ENCODE data around the gene TMEM150C.

TMEM150C gene

DNA sequence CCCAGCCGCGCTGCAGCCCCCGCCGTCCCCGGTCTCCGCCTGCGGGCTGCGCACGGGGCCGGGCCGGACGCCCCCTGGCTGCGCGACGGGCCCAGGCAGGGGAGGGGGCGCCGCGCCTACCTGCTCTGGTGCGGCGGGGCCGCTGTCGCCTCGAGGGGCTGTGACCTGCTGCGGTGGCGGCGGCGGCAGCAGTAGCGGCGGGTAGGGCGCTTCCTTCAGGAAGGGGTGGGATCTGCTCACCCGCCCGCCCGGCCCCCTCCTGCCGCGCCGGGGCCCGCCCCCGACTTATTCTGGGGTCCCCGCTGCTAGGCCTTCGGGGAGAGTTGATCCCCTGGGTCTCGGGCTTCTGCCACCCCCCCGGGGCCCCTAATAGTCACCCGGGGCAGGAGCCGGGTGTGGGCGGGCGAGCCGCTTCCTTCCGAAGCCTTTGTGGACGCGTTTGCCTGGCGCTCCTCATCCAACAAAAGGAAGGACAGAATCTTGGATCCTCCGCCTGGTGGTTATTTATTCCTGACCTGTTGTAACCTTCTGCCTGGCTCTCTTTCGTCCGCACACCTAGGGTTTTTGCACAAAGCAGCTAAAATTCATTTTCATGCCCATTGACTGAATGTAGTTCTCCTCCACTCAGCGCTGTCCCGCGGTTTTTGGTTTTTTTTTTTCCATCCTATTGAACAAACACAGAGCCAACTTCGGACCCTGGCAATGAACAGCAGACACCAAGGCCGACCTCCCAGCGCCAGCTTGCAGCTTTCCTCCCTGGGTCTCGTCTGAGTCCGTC, at the start of gene TMEM150C:
TMEM150C (minus strand) TSS at position 203 of the 778 bp plus-strand sequence. CDS start 57,331 bp downstream, outside the sequence.
- DNase-seq (ENCODE audit: low spot score): peak; percentile 35

- DNase-seq (ENCODE audit: low spot score): no peak
Measured at GRCh38 chr4:82611527-82611926, 49.7 kb upstream of the TMEM150C start.

- no peak for DNase-seq (ENCODE audit: low spot score)
Measured at GRCh38 chr4:82610041-82610440, 48.3 kb upstream of the TMEM150C start.

GRCh38 chr4:82606622-82607021, 44.8 kb upstream of the TMEM150C start:
- DNase-seq (ENCODE audit: low spot score): no peak

DNA sequence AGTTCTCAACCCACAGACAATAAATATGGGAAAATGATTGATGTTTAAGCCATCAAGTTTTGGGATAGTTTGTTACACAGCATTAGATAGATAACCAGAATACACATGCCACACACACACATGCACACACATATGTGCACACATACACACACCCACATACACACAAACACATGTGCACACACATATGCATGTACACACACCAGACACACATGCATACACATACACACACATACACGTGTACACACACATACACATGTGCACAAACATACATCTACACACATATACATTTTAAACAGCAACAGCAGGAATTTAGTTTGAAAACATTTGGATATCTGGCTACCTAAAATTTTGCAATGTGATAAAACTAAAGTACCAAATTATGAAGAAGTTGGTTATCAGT, 42.7 kb upstream of the TMEM150C start:
- DNase-seq (ENCODE audit: low spot score): no peak

GRCh38 chr4:82601242-82602015, 39.6 kb upstream of the TMEM150C start:
- DNase-seq (ENCODE audit: low spot score): no peak

- DNase-seq (ENCODE audit: low spot score): no peak
Measured at GRCh38 chr4:82599336-82599735, 37.5 kb upstream of the TMEM150C start.

DNA sequence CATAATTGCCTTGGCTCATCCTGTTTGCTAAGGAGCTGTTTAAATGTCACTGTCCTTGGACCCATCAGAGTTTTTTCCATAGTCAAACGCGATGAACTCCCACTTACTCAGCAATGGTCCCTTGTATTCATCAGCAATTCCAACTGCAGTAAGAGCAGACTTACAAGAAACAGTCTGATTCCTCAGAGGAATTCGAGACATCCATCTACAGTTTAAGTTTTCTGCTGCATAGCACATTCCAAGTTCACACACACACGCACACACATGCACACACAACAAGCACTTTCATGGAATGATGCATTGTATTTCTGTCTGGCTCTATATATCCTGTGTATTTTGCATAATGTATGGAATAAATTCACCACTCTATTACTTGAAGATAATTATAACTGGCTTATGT, 32.7 kb upstream of the TMEM150C start:
- no peak for DNase-seq (ENCODE audit: low spot score)

DNA sequence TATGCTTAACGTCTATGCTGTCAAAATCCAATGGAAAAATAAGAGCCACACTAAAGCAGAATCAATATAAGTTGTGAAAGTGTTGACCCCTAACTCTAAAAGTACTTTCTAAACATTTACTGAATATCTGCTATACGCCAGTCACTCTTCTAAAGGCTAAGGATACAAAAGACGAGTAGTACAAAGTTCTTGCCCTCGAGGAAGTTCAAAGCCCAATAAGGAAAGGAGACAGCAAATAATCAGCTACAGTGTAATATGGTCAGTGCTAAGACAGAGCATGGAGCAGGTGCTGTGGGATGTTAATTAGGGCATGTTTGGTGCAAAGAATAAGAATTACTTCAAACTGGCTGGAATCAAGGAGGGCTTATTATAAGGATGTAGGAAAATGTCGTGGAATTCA, 31.6 kb upstream of the TMEM150C start:
- DNase-seq (ENCODE audit: low spot score): no peak

GRCh38 chr4:82592639-82593038, 30.9 kb upstream of the TMEM150C start:
- no peak for DNase-seq (ENCODE audit: low spot score)

GRCh38 chr4:82591592-82591991, 29.8 kb upstream of the TMEM150C start:
- no peak for DNase-seq (ENCODE audit: low spot score)

DNA sequence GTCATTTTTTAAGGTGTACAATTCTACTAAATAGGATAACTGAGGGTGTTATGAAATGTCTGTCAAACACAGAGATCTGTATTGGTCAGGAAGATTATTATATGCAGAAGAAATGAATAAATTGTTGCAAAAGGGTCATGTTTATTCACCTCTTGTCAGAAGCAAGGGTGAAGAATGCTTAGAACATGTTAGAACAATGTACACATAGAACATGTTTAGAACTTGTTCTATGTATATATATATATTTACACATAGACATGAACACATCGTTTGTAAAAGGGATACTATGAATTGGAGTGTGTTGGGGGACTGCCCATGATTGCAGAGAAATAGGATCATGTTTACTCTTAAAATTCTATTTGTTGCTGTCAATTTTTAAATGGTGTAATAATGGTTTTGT, 28.0 kb upstream of the TMEM150C start:
- DNase-seq (ENCODE audit: low spot score): no peak

GRCh38 chr4:82588771-82589270, 27.0 kb upstream of the TMEM150C start:
- DNase-seq (ENCODE audit: low spot score): no peak

- no peak for DNase-seq (ENCODE audit: low spot score)
Measured at GRCh38 chr4:82587826-82588540, 26.2 kb upstream of the TMEM150C start.

DNA sequence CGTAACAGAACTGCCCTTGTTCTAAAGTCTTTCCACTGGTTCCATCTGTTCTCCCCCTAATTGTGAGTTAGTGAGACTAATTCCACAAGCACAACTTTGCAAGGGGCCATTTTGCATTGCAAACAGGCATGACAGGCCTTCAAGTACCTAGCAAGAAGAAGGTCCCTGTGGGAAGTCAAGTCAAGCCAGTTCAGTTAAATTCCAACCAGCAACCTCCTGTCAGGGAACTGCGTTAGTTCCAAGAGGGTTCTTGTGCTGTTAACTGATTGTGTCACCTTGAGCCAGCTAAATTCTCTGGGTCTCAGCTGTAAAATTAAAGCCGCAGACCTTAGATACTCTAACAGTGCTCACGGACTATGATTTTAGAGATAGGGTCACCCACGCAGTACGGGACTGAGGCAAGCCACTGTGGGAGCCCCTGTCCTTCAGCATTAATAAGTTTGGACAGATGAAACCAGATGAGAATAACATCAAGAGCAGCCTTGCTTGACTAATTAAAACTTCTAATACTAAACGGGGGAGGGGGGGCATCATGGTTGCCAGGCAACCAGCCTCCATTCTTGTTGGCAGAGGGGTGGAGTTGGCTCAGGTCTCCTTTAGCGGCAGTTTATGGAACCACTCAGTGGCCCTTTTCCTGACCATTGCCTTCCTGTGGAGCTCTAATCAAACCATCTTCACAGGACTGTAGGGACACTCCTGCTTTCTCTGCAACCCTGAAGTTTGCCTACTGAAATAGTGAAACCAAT, 24.1 kb upstream of the TMEM150C start:
- DNase-seq (ENCODE audit: low spot score): no peak

DNA sequence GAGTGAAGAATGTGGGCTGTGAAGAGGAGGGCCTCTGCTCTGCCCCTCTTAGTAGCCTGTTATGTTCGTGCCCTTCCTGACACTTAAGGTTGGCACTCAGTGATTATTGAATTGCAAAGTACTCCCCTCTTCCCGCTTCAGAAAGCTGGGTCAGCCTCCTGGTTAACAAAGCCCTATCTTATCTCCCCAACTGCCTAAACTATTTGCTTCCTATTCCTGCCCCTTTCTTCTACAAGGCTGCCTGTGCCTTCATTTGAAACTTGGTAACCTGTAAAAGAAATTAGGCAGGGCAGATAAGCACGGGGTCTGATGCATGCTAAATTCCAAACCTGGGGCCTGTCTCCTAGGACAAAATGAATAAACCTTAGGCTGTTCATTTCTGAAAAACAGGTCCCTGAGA, 23.1 kb upstream of the TMEM150C start:
- DNase-seq (ENCODE audit: low spot score): no peak

GRCh38 chr4:82583897-82584587, 22.3 kb upstream of the TMEM150C start:
- DNase-seq (ENCODE audit: low spot score): no peak

DNA sequence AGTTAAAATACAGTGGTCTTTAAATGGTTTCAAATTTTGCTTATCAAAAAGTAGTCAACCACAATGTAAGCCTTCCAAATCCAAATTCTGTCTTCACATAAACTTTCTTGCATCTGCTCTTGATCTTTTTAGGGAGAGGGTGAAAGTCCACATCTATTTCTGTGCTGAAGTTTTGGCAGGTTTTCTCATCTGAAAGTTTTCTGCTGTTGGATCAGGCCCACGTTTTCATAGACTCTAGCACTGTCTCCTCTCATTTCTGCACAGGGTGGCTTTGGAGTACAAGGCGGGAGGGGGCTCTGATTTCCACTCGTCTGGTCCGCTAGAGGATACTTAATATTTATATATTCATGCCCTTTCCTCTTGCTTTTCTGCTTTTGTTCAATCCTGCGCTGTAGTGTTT, 18.1 kb upstream of the TMEM150C start:
- DNase-seq (ENCODE audit: low spot score): no peak

- DNase-seq (ENCODE audit: low spot score): no peak
Measured at GRCh38 chr4:82578935-82579334, 17.1 kb upstream of the TMEM150C start.

- no peak for DNase-seq (ENCODE audit: low spot score)
Measured at GRCh38 chr4:82577451-82577850, 15.7 kb upstream of the TMEM150C start.

DNA sequence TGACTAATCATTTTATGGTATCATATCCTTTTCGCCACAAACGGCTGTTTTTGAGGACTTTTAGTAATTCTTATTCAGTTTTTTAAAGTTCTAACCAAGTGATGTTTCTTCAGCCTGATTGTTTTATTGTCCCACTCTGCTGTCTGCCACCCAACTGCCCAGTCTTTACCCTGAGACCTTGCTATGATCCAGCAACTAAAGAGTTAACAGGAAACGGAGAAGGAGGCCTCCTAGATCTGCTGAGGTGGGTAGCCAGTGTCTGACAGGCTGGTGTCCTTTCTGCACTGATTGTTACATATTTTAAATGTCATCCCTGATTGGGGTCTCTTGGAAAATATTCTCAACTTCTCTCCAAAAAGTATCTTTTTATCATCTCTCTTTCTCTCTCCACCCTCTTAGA, 7.9 kb upstream of the TMEM150C start:
- DNase-seq (ENCODE audit: low spot score): no peak

Data from AG08395 (cell line).